Activated T-cell treated with anti-CD3 and anti-CD28 coated beads for 24 hours (primary cell): ENCODE results near the gene ZZZ3.
A peak's percentile ranks its signal among the peaks of the same experiment; 100 is the strongest.
"Not testable (repeated sequence)": the region's sequence is repeated elsewhere in the genome, so short reads cannot be mapped to it uniquely, and the experiment has no call there.

ENCODE experiments used
- DNase-seq: peaks from one replicate; pipeline ENCODE4 v3.0.0-alpha.2; 2020; ENCODE audit warnings: low read depth

ZZZ3 gene

DNA sequence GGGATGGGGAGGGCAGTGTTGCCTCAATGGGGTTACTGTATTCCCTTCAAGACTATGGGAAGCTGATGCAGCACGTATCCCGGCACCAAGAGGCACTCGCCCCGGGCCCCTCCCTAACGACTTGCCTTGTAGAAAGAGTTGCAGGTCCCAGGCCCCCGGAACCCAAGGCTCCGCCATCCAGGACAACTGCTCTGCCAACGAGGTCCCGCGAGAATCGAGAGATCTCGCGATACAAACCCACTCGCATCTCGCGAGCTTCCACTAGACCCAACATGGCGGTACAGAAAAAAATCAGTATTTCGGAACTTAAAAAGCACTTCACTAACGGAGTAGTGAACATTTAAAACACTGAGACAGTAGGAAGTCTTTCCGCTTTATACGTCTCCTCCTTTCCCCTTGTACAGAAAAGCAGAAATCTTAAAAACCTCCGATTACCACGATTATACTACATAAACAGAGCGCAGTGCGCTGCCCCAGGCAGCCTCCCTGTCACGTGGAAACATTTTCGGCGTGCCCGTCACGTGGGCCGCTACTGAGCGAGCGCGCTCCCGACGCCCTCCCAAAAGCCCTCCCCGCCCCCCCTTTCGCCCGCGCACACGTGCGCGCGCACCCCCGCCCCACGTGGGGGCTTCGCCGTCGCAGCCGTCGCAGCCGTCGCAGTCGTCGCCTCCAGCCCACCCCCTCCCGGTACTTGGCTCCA lies at the start of gene ZZZ3:
ZZZ3 (minus strand) TSS at position 199 of the 700 bp plus-strand sequence. CDS start 49,304 bp downstream, outside the sequence.
- DNase-seq, result peak; percentile 84

DNA sequence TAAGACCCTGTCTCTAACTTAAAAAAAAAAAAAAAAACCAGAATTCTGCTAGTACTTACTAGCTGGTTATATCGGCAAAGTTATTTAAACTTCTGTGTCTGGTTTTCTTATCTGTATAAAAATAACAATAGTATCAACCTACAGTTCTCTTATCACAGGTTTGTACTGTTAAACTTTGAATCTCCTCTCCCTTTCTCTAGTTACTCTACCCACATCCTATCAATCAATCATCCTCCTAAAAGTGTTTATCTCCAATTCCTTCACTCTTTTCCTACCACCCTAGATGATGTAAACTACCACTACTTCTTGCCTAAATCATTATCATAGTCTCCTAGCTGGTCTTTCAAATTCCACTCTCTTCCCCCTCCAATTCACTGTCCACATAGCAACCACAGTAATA lies 49.6 kb upstream of the ZZZ3 start:
- no peak for DNase-seq

DNA sequence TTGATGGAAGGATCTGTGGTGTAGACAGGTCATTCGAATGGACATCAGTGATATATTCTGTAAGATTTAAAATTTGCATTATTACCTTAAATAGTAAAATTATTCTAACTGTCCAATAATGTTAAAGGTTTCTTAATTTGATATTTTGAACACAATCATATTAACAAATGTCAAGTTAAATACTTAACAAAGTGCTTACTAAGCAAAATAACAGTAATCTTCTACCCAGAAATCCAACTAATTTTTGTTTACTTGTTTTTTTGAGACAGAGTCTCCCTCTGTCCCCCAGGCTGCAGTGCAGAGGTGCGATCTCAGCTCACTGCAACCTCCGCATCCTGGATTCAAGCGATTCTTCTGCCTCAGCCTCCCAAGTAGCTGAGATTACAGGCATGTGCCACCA lies 43.2 kb upstream of the ZZZ3 start:
- DNase-seq, result no peak

DNA sequence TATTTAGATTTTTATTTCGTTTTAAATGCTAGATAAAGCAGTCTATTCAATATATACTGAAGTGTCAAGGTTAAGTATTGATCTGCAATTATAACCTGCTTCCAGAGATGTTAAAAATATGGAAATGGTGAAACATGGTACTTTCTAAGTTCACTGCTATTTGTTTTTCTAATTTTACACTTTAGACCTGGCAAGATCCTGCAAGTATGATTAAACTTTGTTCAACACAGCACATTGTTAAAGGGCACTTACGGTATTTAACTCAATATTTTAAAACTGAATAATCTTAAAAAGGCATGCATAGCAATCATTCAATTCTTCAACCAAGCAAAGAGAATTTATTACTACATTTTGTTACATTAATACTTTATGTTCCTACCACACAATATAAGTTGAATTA lies 35.7 kb upstream of the ZZZ3 start:
- no peak for DNase-seq

DNA sequence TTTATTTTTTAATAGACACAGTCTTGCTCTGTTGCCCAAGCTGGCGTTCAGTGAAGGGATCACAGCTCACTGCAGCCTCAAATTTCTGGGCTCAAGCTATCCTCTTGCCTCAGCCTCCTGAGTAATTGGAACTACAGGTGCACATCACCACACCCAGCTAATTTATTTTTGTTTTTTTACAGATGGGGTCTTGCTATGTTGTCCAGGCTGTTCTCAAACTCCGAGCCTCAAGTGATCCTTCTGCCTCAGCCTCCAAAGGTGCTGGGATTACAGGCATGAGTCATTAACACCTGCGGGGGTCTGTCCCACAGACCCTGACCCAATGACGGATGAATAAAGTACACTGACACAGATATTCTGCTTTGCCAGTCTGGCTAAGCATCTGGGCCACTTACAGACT lies 33.6 kb upstream of the ZZZ3 start:
- DNase-seq, result no peak

DNA sequence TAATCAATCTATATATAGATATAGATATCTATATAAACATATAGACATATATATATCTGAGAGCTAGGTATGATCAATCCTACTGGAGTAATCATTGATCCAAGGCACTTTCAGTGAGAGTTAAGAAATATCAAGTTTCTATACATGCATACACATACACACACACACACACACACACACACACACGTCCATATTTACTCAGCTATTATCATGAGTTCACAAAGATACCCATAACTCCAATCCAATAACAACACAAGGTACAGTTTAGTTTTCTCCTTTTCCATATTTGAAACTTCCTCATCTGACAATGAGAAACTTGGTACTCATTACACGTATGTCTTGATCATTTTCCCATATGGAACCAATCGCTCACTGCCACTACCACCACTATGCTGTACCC lies 27.3 kb upstream of the ZZZ3 start:
- no peak for DNase-seq

DNA sequence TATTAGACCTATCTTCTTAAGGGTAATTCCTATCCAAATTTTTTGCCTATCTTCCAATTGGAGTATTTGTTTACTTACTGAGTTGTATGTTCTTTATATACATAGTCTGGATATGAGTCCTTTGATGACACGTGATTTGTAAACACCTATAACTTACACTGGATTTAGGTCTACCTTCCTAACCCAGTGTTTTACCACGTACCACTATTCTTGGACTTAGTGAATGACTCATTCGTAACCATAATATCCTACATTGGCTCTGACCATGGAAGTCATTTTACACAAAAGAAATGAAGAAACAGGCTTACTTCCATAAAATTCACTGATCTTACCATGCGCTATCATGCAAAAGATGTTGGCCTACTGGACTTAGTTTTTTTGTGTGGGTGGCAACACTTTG lies 23.9 kb upstream of the ZZZ3 start:
- no peak for DNase-seq

DNA sequence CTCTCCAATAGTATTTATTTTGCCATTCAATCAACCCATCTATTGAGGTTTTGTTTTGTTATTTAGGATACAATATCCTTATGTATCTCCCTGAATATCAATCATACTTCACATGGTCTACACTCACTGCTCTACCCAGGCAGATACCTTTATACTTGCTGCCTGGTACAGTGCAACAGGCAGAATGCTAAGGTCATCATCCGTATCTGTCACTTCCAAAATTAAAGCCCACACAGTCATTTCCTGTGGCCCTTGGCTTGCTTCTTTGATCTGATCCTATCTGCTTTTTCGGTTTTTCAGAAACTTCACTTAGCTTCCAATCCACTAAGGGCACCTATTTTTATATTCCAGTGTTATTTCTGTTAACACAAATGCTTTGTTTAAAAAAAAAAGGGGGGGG lies 22.3 kb upstream of the ZZZ3 start:
- DNase-seq, result no peak

DNA sequence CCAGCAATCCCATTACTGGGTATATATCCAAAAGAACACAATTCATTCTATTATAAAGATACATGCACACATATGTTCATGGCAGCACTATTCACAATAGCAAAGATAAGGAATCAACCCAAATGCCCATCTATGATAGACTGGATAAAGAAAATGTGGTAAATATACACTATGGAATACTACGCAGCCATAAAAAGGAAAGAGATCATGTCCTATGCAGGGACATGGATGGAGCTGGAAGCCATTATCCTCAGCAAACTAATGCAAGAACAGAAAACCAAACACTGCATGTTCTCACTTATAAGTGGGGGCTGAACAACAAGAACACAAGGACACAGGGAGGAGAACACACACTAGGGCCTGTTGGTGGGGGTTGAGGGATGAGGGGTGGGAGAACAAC lies 17.2 kb upstream of the ZZZ3 start:
- DNase-seq, result not testable (repeated sequence)

DNA sequence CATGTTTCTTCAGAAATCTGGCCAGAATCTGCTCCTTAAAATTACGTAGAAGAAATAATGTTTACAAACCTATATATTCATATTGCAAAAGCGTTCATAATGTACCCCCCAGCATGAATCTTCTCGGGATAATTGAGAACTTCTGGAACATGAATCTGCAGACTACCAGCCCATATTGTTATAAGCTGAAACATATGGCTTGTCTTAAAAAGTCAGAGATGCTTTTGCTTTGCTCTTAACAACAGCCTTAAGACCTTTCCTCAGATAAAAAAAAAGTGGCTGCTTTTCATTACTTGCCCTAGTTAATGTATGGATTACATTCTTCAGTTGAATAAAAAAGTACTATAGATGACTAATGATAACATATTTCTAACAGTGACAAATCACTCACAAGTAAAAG lies 15.0 kb upstream of the ZZZ3 start:
- no peak for DNase-seq

DNA sequence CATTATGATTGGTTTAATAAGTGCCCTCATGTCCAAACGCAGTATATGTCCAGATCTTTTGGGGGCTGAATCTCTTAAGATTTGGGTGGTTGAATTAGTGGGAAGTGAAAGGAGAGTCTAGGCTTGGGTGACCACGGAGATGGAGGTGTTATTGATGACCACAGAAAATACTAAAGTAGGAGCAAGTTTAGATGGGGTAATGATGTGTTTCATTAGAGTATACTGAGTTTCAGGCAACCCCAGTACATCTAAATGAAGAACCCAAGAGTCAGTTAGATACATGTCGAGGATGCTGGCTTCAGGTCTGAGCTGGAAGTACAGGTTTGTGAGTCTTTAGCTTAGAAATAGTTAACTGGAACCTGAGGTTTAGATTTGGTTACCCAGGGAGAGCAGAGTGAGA lies 6.5 kb upstream of the ZZZ3 start:
- no peak for DNase-seq

DNA sequence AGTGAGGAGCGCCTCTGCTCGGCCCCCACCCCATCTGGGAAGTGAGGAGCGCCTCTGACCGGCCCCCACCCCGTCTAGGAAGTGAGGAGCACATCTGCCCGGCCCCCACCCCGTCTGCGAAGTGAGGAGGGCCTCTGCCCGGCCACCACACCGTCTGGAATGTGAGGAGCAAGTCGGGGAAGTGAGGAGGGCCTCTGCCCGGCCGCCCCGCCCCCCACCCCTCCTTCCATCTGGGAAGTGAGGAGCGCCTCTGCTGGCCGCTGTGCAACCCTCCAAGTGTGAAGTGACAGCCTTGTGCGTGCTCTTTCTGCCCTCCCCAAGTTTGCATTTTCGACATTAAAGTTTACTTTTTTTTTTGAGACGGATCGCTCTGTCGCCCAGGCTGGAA lies 5.1 kb upstream of the ZZZ3 start:
- DNase-seq, result no peak

DNA sequence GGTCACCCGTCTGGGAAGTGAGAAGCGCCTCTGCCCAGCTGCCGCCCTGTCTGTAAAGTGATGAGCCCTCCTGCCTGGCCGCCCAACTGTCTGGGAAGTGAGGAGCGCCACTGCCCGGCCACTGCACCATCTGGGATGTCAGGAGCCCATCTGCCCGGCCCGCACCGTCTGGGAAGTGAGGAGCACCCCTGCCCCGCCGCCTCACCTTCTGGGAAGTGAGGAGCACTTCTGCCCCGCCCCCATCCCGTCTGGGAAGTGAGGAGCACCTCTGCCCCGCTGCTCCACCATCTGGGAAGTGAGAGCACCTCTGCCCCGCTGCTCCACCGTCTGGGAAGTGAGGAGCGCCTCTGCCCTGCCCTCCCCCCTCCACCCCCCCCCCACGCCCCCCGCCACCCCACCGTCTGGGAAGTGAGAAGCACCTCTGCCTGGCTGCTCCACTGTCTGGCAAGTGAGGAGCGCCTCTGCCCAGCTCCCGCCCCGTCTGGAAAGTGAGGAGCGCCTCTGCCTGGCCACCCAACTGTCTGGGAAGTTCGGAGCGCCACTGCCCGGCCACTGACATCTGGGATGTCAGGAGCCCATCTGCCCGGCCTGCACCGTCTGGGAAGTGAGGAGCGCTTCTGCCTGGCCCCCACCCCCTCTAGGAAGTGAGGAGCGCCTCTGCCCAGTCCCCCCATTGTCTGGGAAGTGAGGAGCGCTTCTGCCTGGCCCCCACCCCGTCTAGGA lies 4.5 kb upstream of the ZZZ3 start:
- no peak for DNase-seq

DNA sequence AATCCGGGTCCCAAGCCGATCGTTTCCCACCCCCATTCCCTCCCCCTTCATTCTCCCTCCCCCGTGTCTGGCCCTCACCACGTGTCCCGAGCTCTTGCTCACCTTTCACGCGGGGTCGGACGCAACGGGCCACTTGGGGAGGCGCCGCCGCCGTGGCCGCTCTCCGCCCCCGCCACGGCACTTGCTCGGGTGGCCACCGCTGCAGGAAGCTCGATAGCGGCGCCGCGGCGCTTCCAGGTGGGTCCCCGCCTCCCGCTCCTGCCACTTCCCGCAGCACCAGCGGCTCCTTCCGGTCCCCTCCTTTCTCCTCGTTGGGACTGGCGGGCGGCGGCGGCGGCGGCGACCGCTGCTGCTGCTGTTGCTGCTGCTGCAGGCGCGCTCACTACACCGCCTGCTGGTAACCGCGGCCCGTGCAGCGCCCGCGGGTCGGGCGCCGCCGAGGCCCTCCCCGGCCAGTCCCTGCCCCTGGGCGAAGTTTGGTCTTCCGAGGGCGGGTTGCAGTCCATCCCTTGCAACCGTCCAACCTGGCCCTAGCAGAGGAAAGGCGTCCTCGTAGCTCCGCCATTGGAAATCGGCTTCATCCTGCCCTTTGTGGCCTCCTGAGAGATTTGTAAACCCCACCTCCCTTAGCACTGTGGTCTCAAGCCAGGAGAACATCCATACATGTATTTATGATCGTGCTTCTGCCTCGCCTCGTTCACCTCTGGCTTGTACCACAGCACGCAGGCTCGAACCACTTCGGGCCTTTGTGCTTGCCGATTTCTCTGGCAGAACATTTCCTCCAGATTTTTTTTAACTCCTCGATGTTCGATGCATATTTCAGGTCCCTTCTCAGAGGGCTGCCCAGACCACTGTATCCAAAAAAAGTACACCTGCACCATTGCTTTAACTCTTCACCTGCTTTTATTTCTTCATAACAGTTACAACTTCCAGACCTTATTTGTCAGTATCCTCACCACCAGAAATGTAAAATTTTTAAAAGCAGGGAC lies 996 bp upstream of the ZZZ3 start:
- DNase-seq, result peak; percentile 88

DNA sequence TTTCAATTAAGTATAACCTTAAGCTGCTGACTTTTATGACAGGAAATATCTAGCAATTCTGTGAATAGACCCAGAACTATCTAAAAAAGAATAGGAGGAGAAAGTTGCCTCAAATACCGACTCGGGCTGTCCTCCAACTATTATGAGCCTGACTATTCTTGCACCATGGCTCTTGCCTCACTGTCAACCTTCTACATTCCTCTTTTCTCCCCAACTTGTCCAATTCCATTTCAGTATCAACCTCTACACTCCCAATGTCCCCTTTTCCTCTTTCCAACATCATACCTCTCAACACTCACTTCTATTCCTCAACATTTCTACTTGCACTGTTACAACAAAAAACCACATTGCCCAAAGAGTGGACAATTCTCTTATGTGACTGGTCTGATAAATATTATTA lies 2.3 kb downstream of the ZZZ3 start:
- DNase-seq, result no peak

DNA sequence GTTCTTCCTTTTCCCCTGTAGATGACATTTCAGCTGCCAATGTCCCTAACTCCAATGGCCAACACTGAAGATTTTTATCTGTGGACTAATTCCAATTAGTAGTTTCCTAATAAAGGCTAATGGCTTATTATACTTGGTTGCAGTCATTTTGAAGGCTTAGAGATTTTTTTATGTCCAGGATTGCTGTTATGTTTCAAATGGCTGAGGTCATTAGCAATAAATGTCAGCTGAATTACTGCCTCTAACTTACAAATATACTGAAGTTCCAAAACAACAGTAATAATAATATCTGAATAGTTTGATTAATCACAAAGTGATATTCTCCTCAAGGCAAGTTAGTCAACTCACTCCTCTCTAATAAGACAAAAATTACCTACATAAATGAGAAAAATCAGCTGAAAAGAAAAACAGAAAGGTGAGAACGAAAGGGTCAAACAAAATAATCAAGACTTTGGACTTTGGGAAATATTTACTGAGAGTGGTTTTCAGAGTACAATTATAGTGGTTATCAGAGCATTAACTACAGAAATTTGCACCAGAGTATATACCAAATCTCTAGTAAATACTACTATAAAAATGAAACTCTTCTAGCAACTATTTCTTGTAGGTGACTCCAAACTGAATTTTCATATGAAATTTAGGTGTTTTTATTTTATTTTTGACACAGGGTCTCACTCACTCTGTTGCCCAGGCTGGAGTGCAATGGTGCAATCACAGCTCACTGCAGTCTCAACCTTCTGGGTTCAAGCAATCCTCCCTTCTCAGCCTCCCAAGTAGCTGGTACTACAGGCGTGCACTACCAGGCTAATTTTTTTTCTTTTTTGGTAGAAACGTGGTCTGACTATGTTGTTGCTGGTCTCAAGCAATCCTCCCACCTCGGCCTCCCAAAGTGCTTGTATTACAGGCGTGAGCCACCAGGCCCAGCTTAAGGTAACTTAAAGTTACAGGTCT lies 3.5 kb downstream of the ZZZ3 start:
- DNase-seq, result no peak

DNA sequence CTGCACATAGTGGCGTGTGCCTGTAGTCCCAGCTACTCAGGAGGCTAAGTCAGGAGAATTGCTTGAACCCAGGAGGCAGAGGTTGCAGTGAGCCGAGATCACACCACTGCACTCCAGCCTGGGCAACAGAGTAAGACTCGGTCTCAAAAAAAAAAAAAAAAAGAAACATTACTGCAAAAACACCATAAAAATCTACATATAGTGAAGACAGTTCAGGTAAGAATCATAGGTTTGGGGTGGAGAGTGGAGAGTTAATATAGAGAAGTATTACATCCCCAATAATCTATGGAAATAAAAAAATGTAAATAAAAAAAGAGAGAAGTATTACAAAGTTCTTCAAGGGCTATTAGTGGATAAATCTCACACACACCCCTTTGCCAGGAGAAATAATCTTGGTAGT lies 7.7 kb downstream of the ZZZ3 start:
- not testable (repeated sequence) for DNase-seq

DNA sequence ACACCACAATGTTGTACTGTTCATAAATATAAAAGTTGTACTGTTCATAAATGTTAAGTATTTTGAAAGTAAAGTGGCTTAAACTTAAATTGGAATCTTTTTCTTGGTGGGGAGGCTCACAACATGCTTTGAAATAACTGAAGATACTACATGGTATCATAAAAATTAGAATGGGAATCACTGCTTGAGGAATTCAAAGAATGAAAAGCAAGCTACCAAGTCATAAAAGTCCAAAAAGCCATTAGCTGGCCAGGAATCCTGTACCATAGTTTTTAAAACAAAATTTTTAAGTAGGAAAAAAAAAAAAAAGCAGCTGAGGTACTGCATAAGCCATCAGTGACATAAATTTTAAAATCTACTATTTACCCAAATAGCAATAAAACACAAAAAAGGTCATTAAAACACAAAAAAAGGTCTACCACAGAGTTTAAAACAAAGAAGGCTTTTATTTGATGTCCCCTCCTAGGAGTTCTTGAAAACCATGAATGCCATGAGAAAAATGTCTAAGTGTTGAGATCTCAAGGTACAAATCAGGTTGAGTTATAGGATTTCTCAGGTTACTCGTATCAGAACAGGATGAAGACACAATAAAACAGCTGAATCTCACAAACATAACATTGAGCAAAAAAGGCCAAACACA lies 8.6 kb downstream of the ZZZ3 start:
- DNase-seq, result no peak

DNA sequence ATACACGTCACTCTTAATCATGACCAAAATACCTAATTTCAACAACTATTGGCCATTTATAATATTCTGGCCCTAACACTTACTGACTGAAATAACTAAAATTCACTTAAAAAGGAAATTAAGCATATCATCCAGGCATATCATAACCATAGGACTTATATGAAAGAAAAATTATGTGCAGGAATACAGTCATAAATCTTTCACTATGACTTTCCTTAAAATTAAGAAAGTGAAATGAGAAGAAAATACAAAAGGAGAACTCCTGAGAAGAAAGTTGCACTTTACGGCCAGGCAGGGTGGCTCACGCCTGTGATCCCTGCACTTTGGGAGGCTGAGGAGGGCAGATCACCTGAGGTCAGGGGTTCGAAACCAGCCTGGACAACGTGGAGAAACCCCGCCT lies 9.4 kb downstream of the ZZZ3 start:
- DNase-seq, result no peak

DNA sequence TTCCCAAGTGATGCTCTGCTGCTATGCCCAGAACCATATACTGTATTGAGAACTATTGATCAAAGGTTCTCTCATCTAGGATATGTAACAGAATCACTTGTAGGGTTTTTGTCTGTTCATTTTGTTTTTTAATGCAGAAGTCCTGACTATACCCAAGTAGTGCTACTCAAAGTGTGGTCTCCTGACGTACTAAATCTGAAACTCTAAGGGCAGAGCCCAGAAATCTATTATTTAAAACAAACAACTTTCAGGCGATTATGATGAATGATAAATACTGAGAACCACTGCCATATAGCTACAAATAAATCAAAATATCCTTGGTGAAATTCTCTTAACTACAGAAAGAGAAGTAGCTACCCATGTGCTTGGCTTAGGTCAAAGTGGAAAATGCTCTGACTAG lies 10.1 kb downstream of the ZZZ3 start:
- no peak for DNase-seq

DNA sequence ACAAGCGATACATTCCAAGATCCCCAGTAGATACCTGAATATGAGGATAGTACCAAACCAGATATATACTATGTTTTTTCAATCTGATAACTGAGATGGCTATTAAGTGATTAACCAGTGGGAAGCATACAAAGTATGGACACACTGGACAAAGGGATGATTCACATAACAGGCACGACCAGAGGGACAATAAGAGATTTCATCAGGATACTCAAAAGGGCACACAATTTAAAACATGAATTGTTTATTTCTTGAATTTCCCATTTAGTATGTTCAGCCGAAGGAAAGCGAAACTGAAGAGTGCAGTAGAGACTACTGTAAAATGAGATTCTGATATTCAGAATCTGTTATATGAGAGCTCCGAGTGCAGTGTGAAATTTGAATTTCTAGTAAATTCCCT lies 10.6 kb downstream of the ZZZ3 start:
- no peak for DNase-seq
